ENCODE data around the gene TRIM69.

DNA sequence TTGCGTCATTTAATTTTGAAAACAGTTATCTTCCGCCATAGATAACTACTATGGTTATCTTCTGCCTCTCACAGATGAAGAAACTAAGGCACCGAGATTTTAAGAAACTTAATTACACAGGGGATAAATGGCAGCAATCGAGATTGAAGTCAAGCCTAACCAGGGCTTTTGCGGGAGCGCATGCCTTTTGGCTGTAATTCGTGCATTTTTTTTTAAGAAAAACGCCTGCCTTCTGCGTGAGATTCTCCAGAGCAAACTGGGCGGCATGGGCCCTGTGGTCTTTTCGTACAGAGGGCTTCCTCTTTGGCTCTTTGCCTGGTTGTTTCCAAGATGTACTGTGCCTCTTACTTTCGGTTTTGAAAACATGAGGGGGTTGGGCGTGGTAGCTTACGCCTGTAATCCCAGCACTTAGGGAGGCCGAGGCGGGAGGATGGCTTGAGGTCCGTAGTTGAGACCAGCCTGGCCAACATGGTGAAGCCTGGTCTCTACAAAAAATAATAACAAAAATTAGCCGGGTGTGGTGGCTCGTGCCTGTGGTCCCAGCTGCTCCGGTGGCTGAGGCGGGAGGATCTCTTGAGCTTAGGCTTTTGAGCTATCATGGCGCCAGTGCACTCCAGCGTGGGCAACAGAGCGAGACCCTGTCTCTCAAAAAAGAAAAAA, 23.9 kb upstream of the TRIM69 start:
- TF ChIP-seq, protein P1, sequence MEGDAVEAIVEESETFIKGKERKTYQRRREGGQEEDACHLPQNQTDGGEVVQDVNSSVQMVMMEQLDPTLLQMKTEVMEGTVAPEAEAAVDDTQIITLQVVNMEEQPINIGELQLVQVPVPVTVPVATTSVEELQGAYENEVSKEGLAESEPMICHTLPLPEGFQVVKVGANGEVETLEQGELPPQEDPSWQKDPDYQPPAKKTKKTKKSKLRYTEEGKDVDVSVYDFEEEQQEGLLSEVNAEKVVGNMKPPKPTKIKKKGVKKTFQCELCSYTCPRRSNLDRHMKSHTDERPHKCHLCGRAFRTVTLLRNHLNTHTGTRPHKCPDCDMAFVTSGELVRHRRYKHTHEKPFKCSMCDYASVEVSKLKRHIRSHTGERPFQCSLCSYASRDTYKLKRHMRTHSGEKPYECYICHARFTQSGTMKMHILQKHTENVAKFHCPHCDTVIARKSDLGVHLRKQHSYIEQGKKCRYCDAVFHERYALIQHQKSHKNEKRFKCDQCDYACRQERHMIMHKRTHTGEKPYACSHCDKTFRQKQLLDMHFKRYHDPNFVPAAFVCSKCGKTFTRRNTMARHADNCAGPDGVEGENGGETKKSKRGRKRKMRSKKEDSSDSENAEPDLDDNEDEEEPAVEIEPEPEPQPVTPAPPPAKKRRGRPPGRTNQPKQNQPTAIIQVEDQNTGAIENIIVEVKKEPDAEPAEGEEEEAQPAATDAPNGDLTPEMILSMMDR (conservative IDR thresholded peaks at IDR 0.05; ENCODE audit: low read depth, low read length) = no peak
- TF ChIP-seq BHLHE40 (IDR thresholded peaks at IDR 0.05; ENCODE audit: low read depth, low read length) (no peak), SMC3 (IDR thresholded peaks at IDR 0.05; ENCODE audit: low read depth, low read length) (no peak), MAFK (IDR thresholded peaks at IDR 0.05; ENCODE audit: low read depth, low read length) (no peak), CEBPB (IDR thresholded peaks at IDR 0.05; ENCODE audit: low read depth, low read length) (no peak)
- TF ChIP-seq, protein P2, sequence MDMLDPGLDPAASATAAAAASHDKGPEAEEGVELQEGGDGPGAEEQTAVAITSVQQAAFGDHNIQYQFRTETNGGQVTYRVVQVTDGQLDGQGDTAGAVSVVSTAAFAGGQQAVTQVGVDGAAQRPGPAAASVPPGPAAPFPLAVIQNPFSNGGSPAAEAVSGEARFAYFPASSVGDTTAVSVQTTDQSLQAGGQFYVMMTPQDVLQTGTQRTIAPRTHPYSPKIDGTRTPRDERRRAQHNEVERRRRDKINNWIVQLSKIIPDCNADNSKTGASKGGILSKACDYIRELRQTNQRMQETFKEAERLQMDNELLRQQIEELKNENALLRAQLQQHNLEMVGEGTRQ (IDR thresholded peaks at IDR 0.05; ENCODE audit: low read depth, low read length) = no peak

Measured in IMR-90 (cell line).